HCT116 (cell line): ENCODE data around the gene COL5A1. TPM values are rescaled to one million over a fixed set of nuclear protein-coding genes. Genes with fewer than 3 reads are reported as not detected.

Experiments used
- ATAC-seq: fragments of 200-7000 bp; cut with Tn5 transposase; 2 replicates; pipeline ENCODE4 v1.9.1; 2020; ENCODE audit warnings: mild to moderate bottlenecking, moderate library complexity
- BruUV-seq: library from RNA; stranded (reverse); fragments of 400-500 nt; replicated peaks from 2 replicates; lab custom pipeline; 2021; lab: Mats Ljungman, UMichigan
- CTCF ChIA-PET: fragments of 300-600 bp; sonication (Branson Sonifier 250); formaldehyde crosslinking; loops from one replicate; lab custom pipeline; 2021; ENCODE audit warnings: antibody characterized with exemption; lab: Charles Lee
- POLR2A ChIA-PET: fragments of 300-600, 350-600 bp; sonication (Branson Sonifier 250); formaldehyde crosslinking; loops from one replicate; lab custom pipeline; 2021; ENCODE audit warnings: antibody characterized with exemption; lab: Charles Lee
- RAD21 ChIA-PET, 2 experiments: fragments of 300-600 bp; sonication (Branson Sonifier 250); formaldehyde crosslinking; loops; one replicate each; lab custom pipeline; 2023; ENCODE audit warnings: low total read pairs in 2 of 2; ENCODE audit not compliant: uncharacterized antibody in 2 of 2, unreplicated experiment in 2 of 2, low non-redundant PET in 1 of 2; lab: Charles Lee
- DNase-seq: peaks from one replicate; pipeline ENCODE4 v3.0.0-alpha.2; 2010; ENCODE audit warnings: low read depth, low spot score
- H2AFZ ChIP-seq: fragments of 200-600 bp; shearing (Covaris generic), sonication (generic); 2 replicates; pipeline ENCODE4 v1.6.1; 2017; ENCODE audit warnings: low read depth, mixed run types, mixed read lengths, antibody characterized with exemption, low read length; ENCODE audit not compliant: poor library complexity, severe bottlenecking
- H3K27ac ChIP-seq: 2 replicates; pipeline ENCODE4 v1.5.1; 2012; ENCODE audit warnings: low read depth, low read length
- H3K27me3 ChIP-seq: fragments of 200-600 bp; sonication (generic); 2 replicates; pipeline ENCODE4 v1.6.1; 2016; ENCODE audit warnings: mixed run types, low read length, mixed read lengths; ENCODE audit not compliant: insufficient read depth
- H3K36me3 ChIP-seq, 2 experiments: fragments of 200-500 bp in 1 of 2; fragments of 200-600 bp in 1 of 2; sonication (Bioruptor generic) in 1 of 2; sonication (generic) in 1 of 2; 2 replicates each; pipeline versions ENCODE4 v1.5.1 to v1.6.1; 2014 to 2016; ENCODE audit warnings: low read length in 2 of 2, inconsistent platforms in 1 of 2, mixed read lengths in 1 of 2, mixed run types in 1 of 2; ENCODE audit not compliant: insufficient read depth in 2 of 2, control insufficient read depth in 1 of 2
- H3K4me1 ChIP-seq, 2 experiments: fragments of 200-600 bp in 1 of 2; sonication (generic) in 1 of 2; 2 replicates each; pipeline versions ENCODE4 v1.5.1 to v1.6.1; 2012 to 2017; ENCODE audit warnings: low read length in 2 of 2, inconsistent platforms in 1 of 2, mild to moderate bottlenecking in 1 of 2, mixed read lengths in 1 of 2, mixed run types in 1 of 2, moderate library complexity in 1 of 2; ENCODE audit not compliant: insufficient read depth in 2 of 2, control insufficient read depth in 1 of 2
- H3K4me2 ChIP-seq: fragments of 200-600 bp; sonication (generic); 2 replicates; pipeline ENCODE4 v1.6.1; 2017; ENCODE audit warnings: mixed run types, low read length, mixed read lengths
- H3K4me3 ChIP-seq, 2 experiments: fragments of 200-600 bp in 1 of 2; sonication (generic) in 1 of 2; replicated peaks in 1 of 2; 2 replicates each; pipeline ENCODE4 v1.5.1; 2011 to 2016; ENCODE audit warnings: low read length in 2 of 2, control low read depth in 1 of 2, low read depth in 1 of 2, mild to moderate bottlenecking in 1 of 2, mixed read lengths in 1 of 2, mixed run types in 1 of 2
- H3K79me2 ChIP-seq: fragments of 200-600 bp; sonication (generic); 2 replicates; pipeline ENCODE4 v1.6.1; 2017; ENCODE audit warnings: mild to moderate bottlenecking, mixed run types, low read length, moderate library complexity, mixed read lengths; ENCODE audit not compliant: insufficient read depth
- H3K9ac ChIP-seq: fragments of 200-600 bp; sonication (generic); 2 replicates; pipeline ENCODE4 v1.6.1; 2016; ENCODE audit warnings: low read length, mixed read lengths
- H3K9me2 ChIP-seq: fragments of 200-600 bp; sonication (generic), shearing (Covaris generic); 2 replicates; pipeline ENCODE4 v1.6.1; 2017; ENCODE audit warnings: mixed run types, mild to moderate bottlenecking, moderate library complexity; ENCODE audit not compliant: insufficient read depth
- H3K9me3 ChIP-seq, 2 experiments: fragments of 200-500 bp in 1 of 2; fragments of 200-600 bp in 1 of 2; sonication (Bioruptor generic) in 1 of 2; sonication (generic) in 1 of 2; 2 replicates each; pipeline ENCODE4 v1.6.1; 2014 to 2017; ENCODE audit warnings: low read length in 2 of 2, mixed read lengths in 2 of 2, inconsistent platforms in 1 of 2, low read depth in 1 of 2, mild to moderate bottlenecking in 1 of 2, mixed run types in 1 of 2, moderate library complexity in 1 of 2; ENCODE audit not compliant: control insufficient read depth in 1 of 2, insufficient read depth in 1 of 2
- H4K20me1 ChIP-seq: fragments of 200-600 bp; sonication (generic), shearing (Covaris generic); 2 replicates; pipeline ENCODE4 v1.6.1; 2017; ENCODE audit warnings: mixed run types, mild to moderate bottlenecking, moderate library complexity; ENCODE audit not compliant: insufficient read depth
- CBX3 ChIP-seq: IDR thresholded peaks from 2 replicates; pipeline ENCODE4 v1.6.1; 2012; ENCODE audit warnings: low read depth
- CEBPB ChIP-seq: IDR thresholded peaks from 2 replicates; pipeline ENCODE4 v1.6.1; 2012; ENCODE audit warnings: low read depth
- CTCF ChIP-seq, 3 experiments: fragments of 200-600 bp in 1 of 3; sonication (generic) in 1 of 3; IDR thresholded peaks in 2 of 3; conservative IDR thresholded peaks in 1 of 3; 2 replicates each; pipeline ENCODE4 v1.5.1; 2012 to 2017; ENCODE audit warnings: low read depth in 2 of 3, low read length in 2 of 3, antibody characterized with exemption in 1 of 3, borderline replicate concordance in 1 of 3, control low read depth in 1 of 3, mild to moderate bottlenecking in 1 of 3, mixed read lengths in 1 of 3, mixed run types in 1 of 3, moderate library complexity in 1 of 3; ENCODE audit not compliant: insufficient read depth in 1 of 3
- EGR1 ChIP-seq: IDR thresholded peaks from 2 replicates; pipeline ENCODE4 v1.6.1; 2012; ENCODE audit warnings: low read depth
- POLR2A ChIP-seq: IDR thresholded peaks from 2 replicates; pipeline ENCODE4 v1.7.0; 2011; ENCODE audit warnings: borderline replicate concordance; ENCODE audit not compliant: insufficient read depth, insufficient read length; ENCODE audit errors: extremely low read depth
- RAD21 ChIP-seq: IDR thresholded peaks from 2 replicates; pipeline ENCODE4 v1.6.1; 2012; ENCODE audit warnings: low read depth, mild to moderate bottlenecking
- REST ChIP-seq: IDR thresholded peaks from 2 replicates; pipeline ENCODE4 v1.6.1; 2012; ENCODE audit warnings: low read depth
- SP1 ChIP-seq: IDR thresholded peaks from 2 replicates; pipeline ENCODE4 v1.6.1; 2012; ENCODE audit warnings: low read depth
- SRF ChIP-seq: IDR thresholded peaks from 2 replicates; pipeline ENCODE4 v1.6.1; 2012; ENCODE audit warnings: low read depth
- ZFX ChIP-seq: fragments of 450-650 bp; IDR thresholded peaks from 2 replicates; pipeline ENCODE4 v1.6.1; 2017
- intact Hi-C: fragments of 100-400 bp; cut with micrococcal nuclease; formaldehyde crosslinking; loops from 2 replicates; pipeline ENCODE4 v1.10.0; 2022
- total RNA-seq: library from RNA; stranded (reverse); gene quantifications from one replicate; pipeline ENCODE4 v1.2.1, GENCODE V29; 2021; ENCODE audit not compliant: unreplicated experiment
- TF ChIP-seq, protein P1 (sequence below): IDR thresholded peaks from 2 replicates; pipeline ENCODE4 v1.6.1; 2012
- TF ChIP-seq, protein P2 (sequence below): IDR thresholded peaks from 2 replicates; pipeline ENCODE4 v1.6.1; 2012

COL5A1 gene
- total RNA-seq, 1 experiment from 2014 or later = 0.30 TPM

GRCh38 chr9:134889386-134890154 is 248.0 kb downstream of the COL5A1 start:
- no peak overlapping the region for H3K9ac ChIP-seq
- no TSS peak for BruUV-seq
- ChIA-PET RAD21 (no interaction called here), CTCF (no interaction called here), POLR2A (no interaction called here)
- ATAC-seq (no peak), DNase-seq (no peak)
- H3K27me3 ChIP-seq = no peaks in the 10 kb centered on the region
- H4K20me1 ChIP-seq = no peaks in the 10 kb centered on the region
- no peaks in the 10 kb centered on the region for H3K9me2 ChIP-seq
- no peak overlapping the region for H3K4me3 ChIP-seq
- no peaks in the 10 kb centered on the region for H3K4me1 ChIP-seq
- no peak overlapping the region for H3K4me2 ChIP-seq
- H3K9me3 ChIP-seq = no peaks in the 10 kb centered on the region
- no peak overlapping the region for H2AFZ ChIP-seq
- intact Hi-C loops = no loop called here
- no peaks in the 10 kb centered on the region for H3K79me2 ChIP-seq
- TF ChIP-seq EGR1 (no peak), CEBPB (no peak)
- TF ChIP-seq, protein P1, sequence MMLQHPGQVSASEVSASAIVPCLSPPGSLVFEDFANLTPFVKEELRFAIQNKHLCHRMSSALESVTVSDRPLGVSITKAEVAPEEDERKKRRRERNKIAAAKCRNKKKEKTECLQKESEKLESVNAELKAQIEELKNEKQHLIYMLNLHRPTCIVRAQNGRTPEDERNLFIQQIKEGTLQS = no peak
- TF ChIP-seq, protein P2, sequence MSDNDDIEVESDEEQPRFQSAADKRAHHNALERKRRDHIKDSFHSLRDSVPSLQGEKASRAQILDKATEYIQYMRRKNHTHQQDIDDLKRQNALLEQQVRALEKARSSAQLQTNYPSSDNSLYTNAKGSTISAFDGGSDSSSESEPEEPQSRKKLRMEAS = no peak
- no peak overlapping the region for H3K27ac ChIP-seq
- H3K36me3 ChIP-seq = no peaks in the 10 kb centered on the region

GRCh38 chr9:134890155-134890495 is 248.5 kb downstream of the COL5A1 start:
- H3K9me3 ChIP-seq = no peaks in the 10 kb centered on the region
- ChIA-PET POLR2A (no interaction called here), CTCF (no interaction called here), RAD21 (no interaction called here)
- ATAC-seq (no peak), DNase-seq (no peak)
- H3K4me1 ChIP-seq = peaks cover 2 to 3% of the 10 kb centered on the region in 2 experiments
- H3K79me2 ChIP-seq = no peaks in the 10 kb centered on the region
- H3K4me3 ChIP-seq = no peak overlapping the region
- H2AFZ ChIP-seq = no peak overlapping the region
- H3K27me3 ChIP-seq = no peaks in the 10 kb centered on the region
- H3K9ac ChIP-seq = no peak overlapping the region
- no peak for TF ChIP-seq CEBPB
- TF ChIP-seq RAD21 = no peak
- no peak for TF ChIP-seq EGR1
- TF ChIP-seq SRF = no peak
- no peak for TF ChIP-seq POLR2A
- TF ChIP-seq ZFX = no peak
- no peak for TF ChIP-seq REST
- no peak for TF ChIP-seq SP1
- no peak for TF ChIP-seq CTCF (IDR thresholded peaks at IDR 0.05 in 2 of 3, conservative IDR thresholded peaks at IDR 0.05 in 1 of 3; ENCODE audit: borderline replicate concordance in 1 of 3, insufficient read depth in 1 of 3, low read depth in 2 of 3, low read length in 2 of 3)
- TF ChIP-seq, protein P1 = no peak
- no peak for TF ChIP-seq CBX3
- no peaks in the 10 kb centered on the region for H3K9me2 ChIP-seq
- no peaks in the 10 kb centered on the region for H4K20me1 ChIP-seq
- H3K27ac ChIP-seq = no peak overlapping the region
- H3K4me2 ChIP-seq = no peak overlapping the region
- BruUV-seq = no TSS peak
- intact Hi-C loops = no loop called here
- H3K36me3 ChIP-seq = no peaks in the 10 kb centered on the region
